HG02610 (cell line): ENCODE data around the gene MED13.
A peak's percentile ranks its signal among the peaks of the same experiment; 100 is the strongest.
"Not testable (repeated sequence)": the region's sequence is repeated elsewhere in the genome, so short reads cannot be mapped to it uniquely, and the experiment has no call there.

Experiments used
- ATAC-seq: cut with Tn5 transposase; IDR thresholded peaks from one replicate; pipeline ENCODE4 v1.9.1; 2021; ENCODE audit warnings: mild to moderate bottlenecking, moderate library complexity; ENCODE audit not compliant: unreplicated experiment

The MED13 gene

DNA sequence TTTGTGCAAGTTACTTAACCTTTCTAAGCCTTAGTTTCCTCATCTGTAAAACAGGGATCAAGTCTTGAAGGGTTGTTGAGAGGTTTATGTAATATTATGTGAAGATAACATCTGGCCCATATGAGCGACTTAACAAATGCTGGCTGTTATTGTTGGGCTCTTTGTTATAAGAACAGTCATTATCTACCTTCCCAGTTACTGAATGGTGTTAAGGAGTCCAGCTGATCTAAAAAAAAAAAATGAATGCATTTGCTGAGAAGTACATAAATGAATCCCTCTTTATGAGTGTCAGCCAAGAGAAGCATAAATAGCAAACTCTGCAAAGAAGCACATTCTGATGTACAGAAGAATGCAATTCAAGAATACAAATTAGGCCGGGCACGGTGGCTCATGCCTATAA lies 24.3 kb upstream of the MED13 start:
- no peak for ATAC-seq

DNA sequence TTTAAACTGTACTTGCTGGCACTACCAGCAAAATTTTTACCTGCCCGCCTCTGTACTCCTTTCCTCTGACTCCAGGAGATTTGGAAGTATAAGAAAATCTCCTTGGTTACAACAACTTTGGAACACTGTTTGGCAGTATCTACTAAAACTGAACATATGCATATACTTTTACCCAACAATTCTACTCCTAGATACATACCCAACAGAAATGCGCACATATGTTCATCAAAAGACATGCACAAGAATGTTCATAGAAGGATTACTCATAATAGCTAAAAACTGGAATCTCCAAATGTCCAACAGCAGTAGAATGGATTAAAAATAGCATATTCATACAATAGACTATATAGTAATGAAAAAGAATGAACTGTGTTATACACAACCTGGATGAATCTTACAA lies 21.7 kb upstream of the MED13 start:
- no peak for ATAC-seq

DNA sequence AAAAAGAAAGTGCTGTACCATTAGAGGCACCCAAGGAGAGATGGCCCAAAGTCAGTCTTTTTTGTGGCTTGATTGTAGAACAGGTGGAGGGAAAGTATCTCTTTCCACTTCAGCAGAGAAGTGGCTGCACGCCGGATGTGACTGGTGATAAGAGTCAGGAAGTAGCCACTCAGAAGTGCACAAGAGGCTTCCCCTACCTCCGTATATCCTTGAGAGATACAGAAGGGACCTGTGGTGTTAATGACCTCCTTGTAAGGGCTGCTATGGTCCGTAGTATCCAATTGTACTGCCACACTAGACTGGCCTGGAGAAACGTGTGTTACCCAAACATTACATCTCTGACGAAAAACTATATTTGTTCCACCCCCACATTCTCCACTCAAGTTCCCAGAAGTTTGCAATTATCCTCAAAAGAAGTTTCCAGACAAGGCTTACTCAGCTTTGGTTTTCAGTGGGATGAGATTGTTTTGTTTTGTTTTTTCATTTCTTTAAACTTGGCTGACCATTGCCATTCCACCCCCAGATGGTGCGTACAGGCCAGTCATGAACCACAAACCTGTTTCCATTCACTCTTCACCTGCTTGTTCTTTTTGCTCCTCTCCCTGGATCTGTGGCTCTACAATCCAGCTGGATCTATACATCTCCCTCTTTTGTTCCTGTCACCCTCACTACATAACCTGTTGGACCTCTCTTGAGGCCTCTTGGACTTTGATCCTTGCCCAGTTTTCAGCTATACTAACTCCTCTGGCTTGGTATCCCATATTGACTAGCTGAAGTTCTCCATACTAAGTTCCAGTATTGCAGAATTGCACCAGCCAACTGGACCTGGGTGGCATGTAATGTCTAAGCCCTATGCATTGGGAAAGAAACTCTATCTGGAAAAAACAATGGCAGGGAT lies 20.7 kb upstream of the MED13 start:
- ATAC-seq = peak; percentile 63

DNA sequence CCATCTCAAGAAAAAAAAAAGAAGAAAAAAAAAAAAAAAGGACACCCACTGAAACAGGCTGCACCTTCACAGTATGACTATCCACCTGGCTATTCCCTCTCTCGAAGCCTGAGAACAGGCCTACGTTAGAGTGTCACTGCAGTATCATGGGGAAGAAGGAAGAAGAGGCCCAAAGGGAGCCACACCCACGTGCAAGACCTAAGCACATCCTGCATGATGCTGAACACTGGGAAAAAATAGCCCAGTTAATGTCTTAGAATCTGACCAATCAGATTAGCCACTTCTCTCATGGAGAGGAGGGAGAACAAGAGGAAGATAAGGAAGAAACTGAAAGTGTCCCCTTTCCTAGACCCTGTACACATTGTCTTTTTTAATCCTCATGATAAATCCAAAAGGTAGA lies 19.5 kb upstream of the MED13 start:
- ATAC-seq = no peak

DNA sequence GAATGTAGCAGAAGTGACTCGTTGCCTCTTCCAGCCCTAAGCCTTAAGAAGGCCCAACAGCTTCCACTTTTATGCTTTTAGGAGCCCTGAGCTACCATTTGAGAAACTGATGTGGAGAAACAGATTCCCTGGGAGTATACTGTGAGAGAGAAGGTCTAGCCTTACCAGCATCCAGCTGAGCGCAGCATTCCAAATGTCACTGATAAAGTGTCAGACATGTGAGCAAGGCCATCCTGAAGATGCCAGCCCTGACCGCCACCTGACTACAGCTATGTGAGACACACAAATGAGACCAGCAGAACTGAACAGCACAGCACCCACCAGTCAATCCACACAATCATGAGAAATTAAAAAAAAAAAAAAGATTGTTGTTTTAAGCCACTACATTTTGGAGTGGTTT lies 18.6 kb upstream of the MED13 start:
- ATAC-seq = no peak

DNA sequence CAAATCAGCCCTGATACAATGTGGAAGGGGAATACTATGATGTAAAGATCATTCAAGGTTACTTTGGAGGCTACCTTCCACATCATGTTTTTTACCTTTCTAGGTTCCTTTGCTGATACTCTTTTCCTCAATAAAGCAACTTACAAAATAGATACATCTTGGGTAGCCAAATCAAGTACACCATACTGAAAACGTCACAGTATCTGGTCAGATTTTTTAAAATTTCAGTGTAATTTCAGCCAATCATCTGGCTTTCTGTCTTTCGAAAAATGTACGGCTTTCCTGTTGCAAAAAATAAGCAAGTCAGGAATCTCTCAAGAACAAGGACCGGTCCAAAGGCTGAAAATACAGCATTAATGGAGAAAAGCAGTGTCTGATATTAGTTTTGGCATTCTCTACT lies 15.6 kb upstream of the MED13 start:
- no peak for ATAC-seq

DNA sequence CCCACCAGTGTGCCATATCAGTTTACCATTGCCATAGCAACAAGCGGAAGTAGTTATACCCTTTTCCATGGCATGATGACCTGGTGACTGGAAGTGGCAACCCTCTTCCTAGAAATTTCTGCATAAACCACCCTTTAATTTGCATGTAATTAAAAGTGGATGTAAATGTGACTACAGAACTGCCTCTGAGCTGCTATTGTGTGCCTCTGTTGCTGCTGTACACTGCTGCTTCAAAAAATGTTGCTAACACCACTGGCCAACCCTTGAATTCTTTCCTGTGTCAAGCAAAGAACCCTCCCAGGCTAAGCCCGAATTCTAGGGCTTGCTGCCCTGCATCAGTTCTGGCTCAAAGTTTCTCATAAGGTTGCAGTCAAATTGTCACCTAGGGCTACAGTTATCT lies 12.9 kb upstream of the MED13 start:
- no peak for ATAC-seq

DNA sequence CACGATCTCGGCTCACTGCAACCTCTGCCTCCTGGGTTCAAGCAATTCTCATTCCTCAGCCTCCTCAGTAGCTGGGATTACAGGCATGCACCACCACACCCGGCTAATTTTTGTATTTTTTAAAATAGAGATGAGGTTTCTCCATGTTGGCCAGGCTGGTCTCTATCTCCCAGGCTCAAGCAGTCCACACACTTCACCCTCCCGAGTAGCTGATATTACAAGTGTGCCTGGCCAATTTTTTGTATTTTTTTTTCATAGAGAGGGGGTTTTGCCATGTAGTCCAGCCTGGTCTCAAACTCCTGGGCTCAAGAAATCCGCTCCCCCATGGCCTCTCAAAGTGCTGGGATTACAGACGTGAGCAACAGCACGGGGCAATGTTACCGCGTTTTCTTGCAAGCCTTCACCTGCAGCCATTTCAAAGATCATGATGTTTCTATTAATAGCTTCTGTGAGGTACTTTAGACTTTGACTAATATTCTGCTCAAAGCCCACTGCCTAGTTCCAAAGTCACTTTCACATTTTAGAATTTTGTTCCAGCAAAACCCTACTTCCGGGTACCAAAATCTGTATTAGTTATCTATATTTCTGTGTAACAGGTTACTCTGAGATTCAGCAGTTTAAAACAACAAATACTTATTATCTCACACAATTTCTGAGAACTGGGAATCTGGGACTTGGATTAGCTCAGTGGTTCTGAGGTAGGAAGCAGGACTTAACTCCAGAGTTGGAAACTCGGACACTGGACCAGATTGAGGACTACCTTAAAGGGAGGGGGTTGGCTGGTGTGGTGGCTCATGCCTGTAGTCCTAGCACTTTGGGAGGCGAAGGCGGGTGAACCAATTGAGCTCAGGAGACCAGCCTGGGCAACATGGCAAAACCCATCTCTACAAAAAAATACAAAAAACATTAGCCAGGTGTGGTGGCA lies 12.0 kb upstream of the MED13 start:
- ATAC-seq = no peak

DNA sequence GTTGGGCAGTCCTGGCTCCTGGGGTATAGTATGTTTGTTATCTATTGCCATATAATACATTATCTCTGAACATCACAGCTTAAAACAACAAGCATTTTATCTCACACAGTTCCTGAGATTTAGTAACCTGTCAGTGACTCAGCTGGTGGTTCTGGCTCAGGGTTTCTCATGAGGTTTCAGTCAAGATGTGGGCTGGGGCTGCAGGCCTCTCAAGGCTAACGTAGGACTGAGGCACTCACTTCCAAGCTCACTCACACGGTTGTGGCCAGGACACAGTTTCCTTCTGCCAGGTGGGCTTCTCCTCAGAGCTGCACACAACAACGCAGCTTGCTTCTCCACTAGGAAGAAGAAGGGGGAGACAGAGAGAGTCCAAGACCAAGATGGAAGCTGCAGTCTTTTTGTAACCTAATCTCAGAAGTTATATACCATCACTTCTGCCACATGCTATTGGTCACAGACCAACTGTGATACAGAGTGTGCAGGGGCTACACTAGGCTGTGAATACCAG lies 10.3 kb upstream of the MED13 start:
- ATAC-seq = no peak

DNA sequence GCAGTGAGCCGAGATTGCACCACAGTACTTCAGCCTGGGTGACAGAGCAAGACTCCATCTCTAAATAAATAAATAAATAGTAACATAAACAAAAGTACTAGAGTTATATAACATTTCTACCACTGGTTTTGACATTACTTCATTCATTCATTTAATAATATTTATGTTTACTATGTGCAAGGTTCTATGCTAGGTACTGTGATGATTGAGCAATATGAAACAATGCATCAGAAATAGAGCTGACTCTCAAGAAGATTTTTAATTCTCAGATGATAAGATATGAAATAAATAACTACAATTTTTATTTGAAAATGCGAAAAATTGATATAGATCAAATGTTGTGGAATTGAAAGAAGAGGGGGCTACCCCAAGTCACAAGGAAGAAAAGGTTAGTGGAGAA lies 8.9 kb upstream of the MED13 start:
- ATAC-seq = no peak

DNA sequence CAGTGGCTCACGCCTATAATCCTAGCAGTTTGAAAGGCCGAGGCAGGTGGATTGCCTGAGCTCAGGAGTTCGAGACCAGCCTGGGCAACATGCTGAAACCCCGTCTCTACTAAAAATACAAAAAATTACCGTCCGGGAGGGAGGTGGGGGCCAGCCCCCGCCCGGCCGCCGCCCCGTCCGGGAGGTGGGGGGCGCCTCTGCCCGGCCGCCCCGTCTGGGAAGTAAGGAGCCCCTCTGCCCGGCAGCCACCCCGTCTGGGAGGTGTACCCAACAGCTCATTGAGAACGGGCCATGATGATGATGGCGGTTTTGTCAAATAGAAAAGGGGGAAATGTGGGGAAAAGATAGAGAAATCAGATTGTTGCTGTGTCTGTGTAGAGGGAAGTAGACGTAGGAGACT lies 7.8 kb upstream of the MED13 start:
- not testable (repeated sequence) for ATAC-seq

DNA sequence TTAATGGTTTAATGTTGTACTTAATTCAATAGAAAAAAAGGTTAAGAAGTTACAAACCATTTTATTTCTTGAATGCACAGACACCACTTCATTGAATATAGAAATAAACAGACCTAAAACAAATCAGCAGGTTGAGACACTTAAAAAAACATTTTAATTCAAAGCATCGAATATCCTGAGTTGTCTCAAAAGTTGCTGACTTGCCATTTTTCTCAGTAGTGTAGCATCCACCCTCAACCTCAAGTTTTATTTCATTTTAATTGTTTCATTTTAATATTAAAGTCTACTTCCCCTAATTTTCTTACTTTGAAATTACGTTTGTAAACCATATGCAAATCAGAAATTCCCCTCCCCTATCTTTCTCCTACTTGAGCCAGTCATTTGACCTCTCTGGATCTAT lies 5.8 kb upstream of the MED13 start:
- no peak for ATAC-seq

DNA sequence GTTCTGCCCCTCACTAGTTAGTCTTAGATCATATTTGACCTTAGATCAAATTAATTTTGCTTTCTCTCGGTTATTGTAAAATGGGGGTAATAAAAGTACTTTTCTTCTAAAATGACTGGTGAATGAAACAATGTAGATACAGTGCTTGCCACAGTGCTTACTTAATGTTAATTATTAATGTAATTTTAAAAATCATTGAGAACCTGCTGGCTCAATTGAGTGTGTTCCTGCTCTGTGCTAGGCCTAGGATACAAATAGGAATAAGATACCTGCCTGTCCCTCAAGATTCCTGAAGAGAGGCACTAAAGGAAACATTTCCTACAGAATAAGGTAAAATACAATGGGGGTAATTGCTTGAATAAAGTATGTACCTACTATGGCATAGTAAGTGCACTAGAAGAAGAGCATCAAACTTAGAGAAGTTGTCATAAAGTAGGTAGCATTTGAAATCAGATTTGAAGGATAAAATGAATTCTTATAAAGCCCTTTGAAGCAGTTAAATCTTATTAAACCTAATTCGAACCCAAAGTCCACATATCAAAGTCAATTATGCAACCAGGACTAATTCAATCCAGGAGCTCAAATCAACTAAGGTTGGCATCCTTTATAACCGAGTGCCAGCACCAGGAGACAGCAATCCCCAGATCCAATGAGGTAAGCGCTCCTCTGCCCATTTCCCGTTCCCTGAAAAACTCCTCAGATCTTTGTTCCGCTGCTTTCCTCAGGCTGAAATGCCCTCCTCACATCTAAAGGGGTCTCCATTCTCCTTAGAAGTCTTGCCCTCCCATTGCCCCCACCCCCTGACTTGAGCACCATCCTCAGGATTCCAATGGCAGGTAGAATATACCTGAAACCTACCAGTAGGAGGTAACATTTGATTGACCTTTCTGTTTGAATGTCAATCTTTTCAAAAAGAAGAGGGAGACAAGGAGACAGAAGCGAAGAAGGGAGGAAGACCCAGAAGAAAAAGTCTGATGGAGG lies 2.4 kb upstream of the MED13 start:
- no peak for ATAC-seq

DNA sequence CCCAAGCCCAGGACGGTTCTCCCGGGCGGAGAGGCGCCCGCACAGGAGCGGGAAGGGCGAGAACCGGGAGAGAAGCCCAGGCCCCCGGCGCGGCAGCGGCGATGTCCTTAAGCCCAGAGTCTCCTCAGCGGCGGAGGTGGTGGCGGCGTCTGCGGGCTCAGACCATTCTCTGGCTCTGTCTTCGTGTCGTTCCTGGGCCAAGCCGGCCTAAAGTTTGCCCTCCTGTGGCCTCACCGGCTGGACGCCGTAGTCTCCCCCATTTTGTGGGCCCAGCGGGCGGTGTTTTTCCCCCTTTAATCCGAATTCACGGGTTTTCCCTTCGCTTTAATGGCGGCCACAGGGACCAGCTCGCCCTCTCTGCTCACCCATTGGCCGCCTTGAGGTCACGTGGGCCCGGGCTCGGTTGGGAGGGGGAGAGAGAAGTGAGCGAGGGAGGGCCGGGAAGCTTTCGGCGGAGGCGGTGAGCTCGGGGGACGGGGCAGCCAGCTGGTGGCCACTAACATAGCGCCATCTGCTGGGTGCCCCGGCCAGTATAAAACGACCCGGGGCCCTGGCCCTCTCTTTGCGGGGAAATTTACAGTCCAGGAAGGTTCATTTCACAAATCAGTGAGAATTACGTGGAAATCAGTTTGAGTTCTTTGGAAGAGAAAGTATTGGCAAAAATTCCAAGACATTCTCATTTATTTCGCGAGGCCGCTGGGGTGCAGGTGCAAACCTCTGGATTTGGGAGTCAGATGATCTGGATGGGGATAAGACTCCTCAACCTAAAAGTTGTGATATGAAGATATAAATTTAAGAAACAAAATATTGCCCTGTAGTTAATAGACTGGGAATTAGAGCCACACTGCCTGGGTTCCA lies 762 bp upstream of the MED13 start:
- ATAC-seq = peak; percentile 93

DNA sequence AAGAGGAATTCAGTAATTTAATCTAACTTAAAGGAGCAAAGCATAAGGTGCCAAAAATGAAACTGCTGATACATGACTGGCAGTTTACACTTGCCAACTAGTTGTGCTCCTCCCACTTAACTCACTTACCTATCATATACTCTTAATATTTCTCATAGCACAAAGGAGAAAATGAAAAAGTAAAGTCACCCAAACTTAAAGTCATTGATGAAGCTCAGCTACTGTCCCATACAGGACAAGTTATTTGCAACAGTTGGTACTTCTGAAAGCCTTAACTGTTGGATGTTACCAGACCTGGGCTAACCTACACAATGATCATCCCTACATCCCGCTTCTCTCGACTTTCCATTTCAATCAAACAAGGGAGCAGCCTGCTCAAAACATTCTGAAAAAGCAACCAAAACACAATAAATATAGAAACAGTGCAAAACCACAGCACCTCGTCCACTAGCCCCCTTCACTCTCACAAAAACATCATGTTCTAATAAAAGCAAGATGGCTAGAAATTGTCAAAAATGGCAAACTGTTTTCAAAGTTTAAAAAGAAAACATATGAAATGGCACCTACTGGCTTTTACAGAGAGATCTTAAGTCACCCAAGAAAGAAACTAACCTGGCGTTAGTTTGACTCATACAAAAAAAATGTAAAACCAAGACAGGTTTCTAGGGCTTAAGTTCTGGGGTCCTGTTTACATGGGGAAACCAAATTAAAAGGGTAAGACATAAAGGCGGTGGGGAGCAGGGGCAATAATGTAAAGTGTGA lies 868 bp downstream of the MED13 start:
- ATAC-seq = no peak

DNA sequence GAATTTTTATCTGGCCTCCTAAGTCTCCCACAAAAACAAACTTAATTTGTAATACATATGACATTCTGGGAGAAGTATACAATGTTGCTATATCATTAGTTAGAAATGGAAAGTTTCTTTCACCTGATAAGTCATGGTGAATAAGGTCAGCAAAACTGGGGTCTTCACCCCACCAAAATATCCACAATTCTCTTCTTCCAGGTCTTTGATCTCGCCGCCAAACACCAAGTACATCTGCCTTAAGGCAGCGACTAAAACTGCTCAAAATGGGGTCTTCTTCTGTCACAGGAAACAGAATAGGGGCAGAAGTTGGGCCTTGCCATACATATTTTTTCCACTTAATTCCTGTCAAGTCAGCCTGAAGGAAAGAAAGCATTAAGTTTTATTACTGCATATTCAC lies 2.1 kb downstream of the MED13 start:
- ATAC-seq = no peak

DNA sequence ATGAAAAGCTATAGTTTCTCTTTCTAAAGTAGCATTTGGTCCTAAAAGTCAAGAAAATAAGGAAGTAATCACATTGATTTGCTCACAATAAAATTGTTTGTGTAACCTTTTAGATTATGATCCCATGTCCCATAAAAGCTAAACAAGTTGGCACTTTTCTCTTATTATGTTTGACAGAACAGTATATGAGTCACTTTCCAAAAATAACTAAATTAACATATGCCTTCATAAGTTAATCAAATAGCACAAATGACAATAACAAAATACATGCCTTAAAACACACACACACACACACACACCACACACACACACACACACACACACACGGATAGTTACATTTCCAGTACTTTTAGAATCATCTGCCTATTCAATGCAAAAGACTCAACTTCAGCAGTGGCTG lies 2.8 kb downstream of the MED13 start:
- ATAC-seq = no peak

DNA sequence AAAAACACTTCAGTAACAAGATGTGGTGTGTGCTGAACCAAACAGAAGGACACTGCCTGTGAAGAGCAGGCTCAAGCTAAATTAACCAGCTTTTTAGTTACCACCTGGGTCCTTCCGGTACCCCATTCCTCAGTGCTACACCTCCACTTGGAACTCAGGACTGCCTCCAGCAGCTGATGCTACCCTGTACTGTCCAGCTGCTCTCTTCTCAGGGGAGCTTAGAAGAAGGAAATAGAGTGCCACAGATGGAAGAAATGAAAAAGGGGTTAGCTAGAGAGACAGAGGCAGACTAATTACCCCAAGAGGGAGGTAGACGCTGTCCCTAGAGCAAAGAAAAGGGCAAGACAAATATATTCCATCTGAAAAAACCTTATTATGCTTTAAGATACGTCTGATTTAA lies 5.7 kb downstream of the MED13 start:
- no peak for ATAC-seq

DNA sequence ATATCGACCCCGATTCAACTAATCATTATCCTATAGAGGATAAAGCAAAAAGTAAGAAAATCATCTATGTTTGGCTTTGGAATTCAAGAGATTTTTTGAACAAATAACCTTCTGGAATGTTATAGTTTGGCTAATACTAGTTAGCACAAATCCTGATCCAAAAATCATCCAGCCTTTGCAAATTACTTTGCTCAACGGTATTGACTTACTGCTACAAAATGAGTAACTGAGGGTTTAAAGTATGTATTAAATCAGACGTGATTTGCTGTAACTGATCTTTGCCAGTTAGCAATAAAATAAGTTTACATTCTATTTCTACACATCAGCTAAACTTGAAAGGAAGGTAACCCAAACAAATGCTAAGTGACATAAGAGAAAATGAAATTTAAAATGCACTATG lies 6.5 kb downstream of the MED13 start:
- no peak for ATAC-seq
